ENCODE data around the gene ARHGEF11. TPM values are rescaled to one million over a fixed set of nuclear protein-coding genes. Genes with fewer than 3 reads are reported as not detected.
A peak's percentile ranks its signal among the peaks of the same experiment; 100 is the strongest.

The ARHGEF11 gene
- total RNA-seq (2014; rRNA removed; shearing (Covaris generic)), result 37.9 and 40.9 TPM in 2 replicates
- 54.0 and 83.6 TPM in 2 replicates for polyA plus RNA-seq (2015; cell fraction: cytosol; rRNA removed)
- 85.3 and 88.7 TPM in 2 replicates for polyA plus RNA-seq (2015; cell fraction: nucleus; rRNA removed)

GRCh38 chr1:157045250-157046218 lies at the start of gene ARHGEF11:
TSS of gene ARHGEF11 (minus strand) at chr1:157045742. CDS start at chr1:157044330, 1,412 bp downstream.
- in situ Hi-C loops (cut with HindIII; ENCODE audit: low pct_unique_long_range_greater_than_20kb, low sequenced_read_pairs), result no loop called here
- peak; percentile 90 for DNase-seq (ENCODE audit: low read depth, low spot score)

GRCh38 chr1:157095091-157095490 lies 49.5 kb upstream of the ARHGEF11 start:
- in situ Hi-C loops (cut with HindIII; ENCODE audit: low pct_unique_long_range_greater_than_20kb, low sequenced_read_pairs), result no loop called here

DNA sequence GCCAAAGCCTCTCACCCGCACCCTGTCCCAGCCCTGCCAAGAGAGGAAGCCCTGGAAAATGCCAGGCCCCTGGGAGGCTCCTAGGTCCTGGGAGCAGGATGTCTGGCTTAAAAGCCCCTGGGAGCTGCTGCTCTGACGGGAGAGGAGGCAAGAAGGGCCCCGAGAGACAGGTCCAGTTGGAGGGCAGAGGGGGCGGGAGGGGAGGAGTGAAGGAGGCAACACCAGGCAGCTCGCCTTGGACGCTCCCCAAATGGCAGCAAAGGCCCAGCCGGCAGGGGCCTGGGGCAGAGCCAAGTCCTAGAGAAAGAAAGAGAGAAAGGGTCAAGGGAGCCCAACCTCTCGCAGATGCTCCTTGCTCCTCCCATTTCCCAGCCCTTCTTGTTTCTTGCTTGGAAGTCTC lies 47.3 kb upstream of the ARHGEF11 start:
- no peak for DNase-seq (ENCODE audit: low read depth, low spot score)
- in situ Hi-C loops (cut with HindIII; ENCODE audit: low pct_unique_long_range_greater_than_20kb, low sequenced_read_pairs), result no loop called here

More at GRCh38 chr1:157095091-157095490, 49.5 kb upstream of the ARHGEF11 start:
- DNase-seq (ENCODE audit: low read depth, low spot score), result no peak

- in situ Hi-C loops (cut with HindIII; ENCODE audit: low pct_unique_long_range_greater_than_20kb, low sequenced_read_pairs), result no loop called here
- DNase-seq (ENCODE audit: low read depth, low spot score), result no peak
Observed at GRCh38 chr1:157091668-157092273, 46.2 kb upstream of the ARHGEF11 start.

DNA sequence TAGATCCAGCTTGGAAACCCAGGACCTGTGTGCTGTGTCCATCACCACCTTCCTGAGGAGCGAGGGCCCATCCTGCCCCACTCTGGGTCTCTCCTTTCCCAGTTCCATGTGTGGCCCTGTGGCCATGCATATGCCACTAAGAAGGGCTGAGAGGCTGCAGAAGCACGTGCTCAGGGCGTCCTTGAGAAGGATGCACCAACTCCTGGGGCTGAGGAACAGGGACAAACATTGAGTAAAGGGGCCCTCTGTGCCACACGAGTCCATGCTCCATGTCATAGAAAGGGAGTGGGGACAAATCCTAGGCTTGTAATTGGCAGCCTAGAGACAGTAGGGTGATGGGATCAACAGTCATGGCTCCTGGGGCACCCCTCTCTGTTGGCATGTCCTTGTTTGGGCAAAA lies 45.6 kb upstream of the ARHGEF11 start:
- in situ Hi-C loops (cut with HindIII; ENCODE audit: low pct_unique_long_range_greater_than_20kb, low sequenced_read_pairs), result no loop called here
- no peak for DNase-seq (ENCODE audit: low read depth, low spot score)

- DNase-seq (ENCODE audit: low read depth, low spot score), result peak; percentile 91
- in situ Hi-C loops (cut with HindIII; ENCODE audit: low pct_unique_long_range_greater_than_20kb, low sequenced_read_pairs), result no loop called here
Observed at GRCh38 chr1:157090771-157091170, 45.2 kb upstream of the ARHGEF11 start.

DNA sequence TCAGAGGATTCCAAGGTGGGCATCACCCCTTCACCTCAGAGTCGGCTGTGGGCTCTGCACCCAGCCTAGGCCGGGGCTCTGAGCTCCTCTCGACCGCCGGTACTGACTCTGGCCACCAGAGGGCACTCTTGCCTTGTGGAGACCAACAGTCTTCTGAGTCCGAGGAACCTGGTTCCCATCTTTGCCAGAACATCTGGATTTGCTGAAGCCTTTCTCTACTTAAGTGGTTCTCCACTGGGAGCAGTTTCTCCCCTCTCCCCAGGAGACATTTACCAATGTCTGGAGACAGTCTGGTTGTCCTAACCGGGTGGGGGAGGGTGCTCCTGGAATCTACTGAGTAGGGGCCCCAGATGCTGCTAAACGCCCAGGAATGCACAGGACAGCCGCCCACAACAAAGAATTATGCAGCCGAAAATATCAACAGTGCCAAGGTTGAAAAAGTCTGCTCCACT lies 44.7 kb upstream of the ARHGEF11 start:
- peak; percentile 90 for DNase-seq (ENCODE audit: low read depth, low spot score)
- in situ Hi-C loops (cut with HindIII; ENCODE audit: low pct_unique_long_range_greater_than_20kb, low sequenced_read_pairs), result no loop called here

DNA sequence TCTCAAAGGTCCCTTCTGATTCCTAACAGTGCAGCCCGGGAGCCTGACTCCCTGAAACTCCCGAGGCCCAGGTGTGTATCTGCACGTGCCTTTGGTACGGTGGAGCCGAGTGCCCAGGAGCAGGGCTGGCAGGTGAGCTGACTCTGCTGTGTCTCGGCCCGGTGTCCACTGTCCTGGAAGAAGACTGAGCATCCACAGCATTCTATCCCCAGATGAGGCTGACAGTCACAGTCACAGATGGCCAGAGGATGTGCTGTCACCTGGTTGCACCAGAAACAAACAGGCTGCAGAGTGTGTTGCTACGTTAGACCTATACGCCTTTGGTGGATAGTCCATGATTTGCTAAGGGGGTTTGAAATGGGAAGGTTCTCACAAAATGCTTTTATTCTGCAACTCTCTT lies 44.2 kb upstream of the ARHGEF11 start:
- DNase-seq (ENCODE audit: low read depth, low spot score), result no peak
- in situ Hi-C loops (cut with HindIII; ENCODE audit: low pct_unique_long_range_greater_than_20kb, low sequenced_read_pairs), result no loop called here

- no peak for DNase-seq (ENCODE audit: low read depth, low spot score)
- in situ Hi-C loops (cut with HindIII; ENCODE audit: low pct_unique_long_range_greater_than_20kb, low sequenced_read_pairs), result no loop called here
Observed at GRCh38 chr1:157088607-157089006, 43.1 kb upstream of the ARHGEF11 start.

DNA sequence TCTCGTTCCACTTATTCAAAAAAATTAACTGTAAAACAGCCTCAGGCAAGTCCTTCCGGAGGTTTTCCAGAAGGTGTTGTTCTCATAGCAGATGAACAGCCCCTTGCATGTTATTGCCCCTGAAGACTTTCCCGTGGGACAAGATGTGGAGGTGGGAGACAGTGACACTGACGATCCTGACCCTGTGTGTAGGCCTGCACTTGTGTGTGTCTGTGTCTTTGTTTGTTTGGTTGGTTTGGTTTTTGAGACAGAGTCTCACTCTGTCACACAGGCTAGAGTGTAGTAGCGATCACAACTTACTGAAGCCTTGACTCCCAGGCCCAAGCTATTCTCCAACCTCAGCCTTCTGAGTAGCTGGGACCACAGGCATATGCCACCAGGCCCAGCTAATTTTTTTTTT lies 41.5 kb upstream of the ARHGEF11 start:
- DNase-seq (ENCODE audit: low read depth, low spot score), result no peak
- in situ Hi-C loops (cut with HindIII; ENCODE audit: low pct_unique_long_range_greater_than_20kb, low sequenced_read_pairs), result no loop called here

DNA sequence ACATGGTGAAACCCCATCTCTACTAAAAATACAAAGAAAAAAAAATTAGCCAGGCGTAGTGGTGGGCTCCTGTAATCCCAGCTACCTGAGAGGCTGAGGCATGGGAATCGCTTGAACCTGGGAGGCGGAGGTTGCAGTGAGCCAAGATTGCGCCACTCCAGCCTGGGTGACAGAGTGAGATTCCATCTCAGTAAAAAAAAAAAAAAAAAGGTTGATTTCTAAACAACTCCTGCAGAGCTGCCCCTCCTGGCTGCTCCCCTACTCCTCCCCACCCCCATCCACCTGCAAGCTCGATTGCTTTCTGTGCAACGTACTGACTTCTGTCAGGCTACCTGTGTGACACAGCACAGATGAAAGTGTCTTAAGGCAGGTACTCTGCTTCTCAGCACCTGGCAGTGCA lies 40.8 kb upstream of the ARHGEF11 start:
- in situ Hi-C loops (cut with HindIII; ENCODE audit: low pct_unique_long_range_greater_than_20kb, low sequenced_read_pairs), result no loop called here

DNA sequence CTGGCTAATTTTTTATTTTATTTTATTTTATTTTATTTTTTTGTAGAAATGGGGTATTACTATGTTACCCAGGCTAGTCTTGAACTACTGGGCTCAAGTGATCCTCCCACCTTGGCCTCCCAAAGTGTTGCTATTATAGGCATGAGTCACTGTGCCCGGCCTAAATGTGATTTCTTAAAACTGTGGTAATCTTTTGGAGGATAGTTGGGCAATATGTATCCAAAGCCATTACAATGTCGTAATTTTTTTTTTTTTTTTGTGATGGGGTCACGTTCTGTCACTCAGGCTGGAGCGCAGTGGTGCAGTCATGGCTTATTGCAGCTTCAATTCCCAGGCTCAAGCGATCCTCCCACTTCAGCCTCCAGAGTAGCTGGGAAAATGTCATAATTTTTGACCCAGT lies 39.9 kb upstream of the ARHGEF11 start:
- in situ Hi-C loops (cut with HindIII; ENCODE audit: low pct_unique_long_range_greater_than_20kb, low sequenced_read_pairs), result no loop called here
- no peak for DNase-seq (ENCODE audit: low read depth, low spot score)

More for the DNA sequence above, 40.8 kb upstream of the ARHGEF11 start:
- no peak for DNase-seq (ENCODE audit: low read depth, low spot score)

DNA sequence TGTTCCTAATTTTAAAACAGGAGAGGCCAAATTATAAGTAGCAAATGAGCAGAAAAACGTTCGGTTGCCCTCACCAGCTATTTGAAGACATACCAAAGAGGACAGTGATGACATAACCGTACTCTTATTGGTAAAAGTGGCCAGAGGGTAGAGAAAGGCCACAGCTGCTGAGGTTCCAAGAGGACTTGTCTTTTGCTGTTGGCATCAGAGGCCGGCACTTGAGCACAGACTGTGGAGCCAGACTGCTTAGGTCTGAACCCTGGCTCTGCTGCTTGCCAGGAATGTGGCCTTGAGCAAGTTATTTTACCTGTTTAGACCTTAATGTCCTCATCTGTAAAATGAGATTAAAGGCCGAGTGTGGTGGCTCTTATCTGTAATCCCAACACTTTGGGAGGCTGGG lies 39.2 kb upstream of the ARHGEF11 start:
- no peak for DNase-seq (ENCODE audit: low read depth, low spot score)
- in situ Hi-C loops (cut with HindIII; ENCODE audit: low pct_unique_long_range_greater_than_20kb, low sequenced_read_pairs), result no loop called here

GRCh38 chr1:157081707-157082106 lies 36.2 kb upstream of the ARHGEF11 start:
- in situ Hi-C loops (cut with HindIII; ENCODE audit: low pct_unique_long_range_greater_than_20kb, low sequenced_read_pairs), result no loop called here
- DNase-seq (ENCODE audit: low read depth, low spot score), result no peak

DNA sequence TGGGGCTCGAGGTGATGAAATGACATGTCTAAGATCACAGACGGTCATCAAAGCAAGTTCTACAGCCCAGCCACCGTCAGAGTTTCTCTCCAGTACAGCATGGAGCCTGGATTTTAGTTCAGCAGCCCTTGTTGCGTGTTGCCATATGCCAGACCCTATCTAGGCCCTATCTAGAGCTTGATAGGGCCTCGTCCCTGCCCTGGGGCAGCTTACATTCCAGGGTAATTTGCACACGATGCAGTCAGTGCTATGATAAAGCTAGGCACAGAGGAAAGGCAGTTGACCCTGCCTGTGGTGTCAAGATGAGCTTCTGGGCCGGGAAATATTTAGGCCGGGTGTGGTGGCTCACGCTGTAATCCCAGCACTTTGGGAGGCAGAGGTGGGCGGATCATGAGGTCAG lies 35.2 kb upstream of the ARHGEF11 start:
- in situ Hi-C loops (cut with HindIII; ENCODE audit: low pct_unique_long_range_greater_than_20kb, low sequenced_read_pairs), result no loop called here

DNA sequence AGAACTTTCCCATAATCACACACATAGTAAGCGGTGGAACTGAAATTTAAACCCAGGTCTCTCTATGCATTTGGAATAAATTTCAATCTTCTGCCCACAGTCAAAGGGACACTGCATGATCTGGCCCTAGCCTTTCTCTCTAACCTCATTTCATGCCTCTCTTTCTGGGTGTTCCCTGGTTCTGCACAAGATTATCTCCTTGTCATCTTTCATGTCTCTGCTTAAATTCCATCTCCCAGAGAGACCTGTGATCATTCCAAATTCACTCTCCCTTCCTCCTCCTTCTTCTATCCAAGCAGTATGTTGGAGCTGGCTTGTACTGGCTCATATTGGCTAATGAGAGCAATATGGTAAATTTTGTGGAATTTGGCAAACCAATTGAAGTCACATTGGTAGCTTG lies 31.9 kb upstream of the ARHGEF11 start:
- no peak for DNase-seq (ENCODE audit: low read depth, low spot score)
- in situ Hi-C loops (cut with HindIII; ENCODE audit: low pct_unique_long_range_greater_than_20kb, low sequenced_read_pairs), result no loop called here

More for the DNA sequence above, 35.2 kb upstream of the ARHGEF11 start:
- DNase-seq (ENCODE audit: low read depth, low spot score), result no peak

DNA sequence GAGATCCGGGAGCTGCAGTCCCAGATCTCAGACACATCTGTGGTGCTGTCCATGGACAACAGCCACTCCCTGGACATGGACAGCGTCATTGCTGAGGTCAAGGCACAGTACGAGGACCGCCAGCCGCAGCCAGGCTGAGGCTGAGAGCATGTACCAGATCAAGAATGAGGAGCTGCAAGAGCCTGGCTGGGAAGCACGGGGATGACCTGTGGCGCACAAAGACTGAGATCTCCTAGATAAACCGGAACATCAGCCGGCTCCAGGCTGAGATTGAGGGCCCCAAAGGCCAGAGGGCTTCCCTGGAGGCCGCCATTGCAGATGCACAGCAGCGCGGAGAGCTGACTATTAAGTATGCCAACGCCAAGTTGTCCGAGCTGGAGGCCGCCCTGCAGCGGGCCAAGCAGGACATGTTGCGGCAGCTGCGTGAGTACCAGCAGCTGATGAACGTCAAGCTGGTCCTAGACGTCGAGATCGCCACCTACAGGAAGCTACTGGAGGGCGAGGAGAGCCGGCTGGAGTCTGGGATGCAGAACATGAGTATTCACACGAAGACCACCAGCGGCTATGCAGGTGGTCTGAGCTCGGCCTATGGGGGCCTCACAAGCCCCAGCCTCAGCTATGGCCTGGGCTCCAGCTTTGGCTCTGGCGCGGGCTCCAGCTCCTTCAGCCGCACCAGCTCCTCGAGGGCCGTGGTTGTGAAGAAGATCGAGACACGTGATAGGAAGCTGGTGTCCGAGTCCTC lies 28.6 kb upstream of the ARHGEF11 start:
- in situ Hi-C loops (cut with HindIII; ENCODE audit: low pct_unique_long_range_greater_than_20kb, low sequenced_read_pairs), result no loop called here

GRCh38 chr1:157069601-157070000 lies 24.1 kb upstream of the ARHGEF11 start:
- no peak for DNase-seq (ENCODE audit: low read depth, low spot score)
- in situ Hi-C loops (cut with HindIII; ENCODE audit: low pct_unique_long_range_greater_than_20kb, low sequenced_read_pairs), result no loop called here

More for the DNA sequence above, 28.6 kb upstream of the ARHGEF11 start:
- peak; percentile 85 for DNase-seq (ENCODE audit: low read depth, low spot score)
